ENCODE data around the gene SH3PXD2B.
"Not testable (repeated sequence)": the region's sequence is repeated elsewhere in the genome, so short reads cannot be mapped to it uniquely, and the experiment has no call there.

SH3PXD2B gene

DNA sequence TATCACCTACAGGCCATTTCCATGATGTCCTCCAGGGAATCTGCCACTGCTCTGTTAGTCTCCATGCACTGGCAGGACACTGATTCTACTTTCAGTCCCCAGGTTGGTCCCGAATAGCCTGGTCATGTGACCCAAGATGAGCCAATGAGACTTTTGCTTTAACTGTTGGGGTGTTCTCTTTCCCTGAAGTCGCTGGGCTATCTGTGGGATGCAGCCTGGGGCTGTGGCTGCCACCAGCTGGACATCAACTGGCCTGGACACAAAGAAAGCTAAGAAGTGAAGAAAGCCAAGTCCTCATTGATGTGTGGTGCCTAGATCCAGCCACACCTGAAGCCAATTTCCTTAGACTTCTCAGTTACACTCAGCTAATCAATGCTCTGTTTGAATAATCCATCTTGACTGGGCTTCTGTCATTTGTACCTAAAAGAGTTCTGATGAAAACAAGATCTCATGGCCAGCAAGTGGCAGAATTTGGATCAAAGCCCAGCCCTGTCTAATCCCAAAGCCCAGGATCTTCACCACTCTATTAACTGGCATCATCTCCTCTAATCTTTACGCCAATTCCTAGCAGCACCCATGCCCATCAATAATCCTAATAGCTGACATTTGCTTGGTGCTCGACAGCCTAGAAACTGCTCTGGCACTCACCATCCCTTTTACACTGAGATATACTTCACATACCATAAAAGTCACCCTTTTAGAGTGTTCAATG is 37.0 kb downstream of the SH3PXD2B start:
- no peak for DNase-seq

DNA sequence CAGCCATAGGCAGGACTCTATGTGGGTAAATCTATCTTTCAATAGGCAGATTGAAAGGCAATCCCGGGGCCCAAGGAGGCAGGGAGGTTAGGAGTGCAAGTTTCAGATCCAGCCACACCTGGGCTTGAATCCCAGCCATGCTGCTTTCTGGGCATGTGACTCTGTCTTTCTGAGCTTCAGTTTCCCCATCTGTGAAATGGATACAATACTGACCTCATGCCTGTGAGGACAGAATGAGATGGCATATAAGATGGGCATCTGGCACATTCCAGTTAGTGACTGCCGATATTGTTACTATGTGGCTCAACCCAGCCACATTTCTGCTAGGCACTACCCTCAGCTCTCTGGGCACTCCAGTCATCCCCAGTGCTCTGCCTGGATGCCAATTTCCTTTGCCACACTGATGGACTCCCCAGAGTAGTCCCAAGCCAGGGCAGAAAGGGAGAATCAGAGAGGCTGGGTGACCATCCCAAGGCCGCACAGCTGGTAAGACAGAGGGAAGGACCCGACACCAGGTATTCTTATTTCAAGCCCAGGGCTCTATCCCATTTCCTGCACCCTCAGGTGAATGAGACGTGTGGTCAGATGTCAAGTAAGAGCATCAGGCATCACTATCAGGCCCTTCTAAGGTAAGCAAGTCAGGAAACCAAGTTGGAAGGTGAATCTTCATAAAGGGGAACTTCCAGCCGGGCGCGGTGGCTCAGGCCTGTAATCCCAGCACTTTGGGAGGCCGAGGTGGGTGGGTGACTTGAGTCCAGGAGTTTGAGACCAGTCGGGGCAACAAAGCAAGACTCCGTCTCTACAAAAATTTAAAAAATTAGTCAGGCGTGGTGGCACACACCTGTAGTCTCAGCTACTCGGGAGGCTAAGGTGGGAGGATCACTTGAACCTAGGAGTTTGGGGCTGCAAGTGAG is 38.7 kb downstream of the SH3PXD2B start:
- DNase-seq: no peak

DNA sequence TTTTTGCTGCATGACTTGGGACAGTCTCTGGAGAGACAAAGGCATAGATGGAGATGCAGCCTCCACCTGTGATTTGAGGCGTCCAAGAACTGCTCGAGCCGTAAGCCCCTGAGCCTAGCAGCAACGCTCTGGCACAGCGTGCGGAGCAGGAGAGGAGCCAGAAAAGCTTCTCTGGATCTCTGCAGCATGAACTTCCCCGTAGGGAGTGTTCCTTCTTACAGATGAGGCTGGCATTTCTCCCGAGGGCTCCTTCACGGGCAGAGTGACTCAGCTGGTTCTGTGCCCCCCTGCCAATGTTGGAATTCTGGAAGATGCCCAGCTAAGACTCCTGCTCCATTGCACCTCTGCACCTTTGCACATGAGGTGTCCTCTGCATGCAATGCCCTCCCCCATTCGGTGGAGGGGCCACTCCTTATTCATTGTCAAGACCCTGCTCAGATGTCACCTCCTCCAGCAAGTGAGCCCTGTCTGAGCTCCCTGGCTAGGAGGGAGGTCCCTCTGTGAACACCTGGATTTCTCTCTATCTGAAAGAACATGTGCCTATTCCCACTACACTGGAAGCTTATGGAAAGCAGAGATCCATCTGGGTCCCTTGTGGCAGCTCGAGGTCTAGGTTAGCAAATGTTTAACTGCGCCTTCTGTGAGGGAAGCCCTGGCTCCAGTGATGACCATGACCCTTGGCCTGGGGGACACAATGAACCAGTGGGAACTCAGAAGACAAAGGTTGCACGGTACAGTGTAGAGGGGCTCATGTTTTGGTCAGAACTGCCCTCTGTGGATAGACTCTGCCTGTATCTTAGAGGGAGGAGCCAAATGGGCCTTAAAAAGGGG is 39.6 kb downstream of the SH3PXD2B start:
- DNase-seq: no peak

DNA sequence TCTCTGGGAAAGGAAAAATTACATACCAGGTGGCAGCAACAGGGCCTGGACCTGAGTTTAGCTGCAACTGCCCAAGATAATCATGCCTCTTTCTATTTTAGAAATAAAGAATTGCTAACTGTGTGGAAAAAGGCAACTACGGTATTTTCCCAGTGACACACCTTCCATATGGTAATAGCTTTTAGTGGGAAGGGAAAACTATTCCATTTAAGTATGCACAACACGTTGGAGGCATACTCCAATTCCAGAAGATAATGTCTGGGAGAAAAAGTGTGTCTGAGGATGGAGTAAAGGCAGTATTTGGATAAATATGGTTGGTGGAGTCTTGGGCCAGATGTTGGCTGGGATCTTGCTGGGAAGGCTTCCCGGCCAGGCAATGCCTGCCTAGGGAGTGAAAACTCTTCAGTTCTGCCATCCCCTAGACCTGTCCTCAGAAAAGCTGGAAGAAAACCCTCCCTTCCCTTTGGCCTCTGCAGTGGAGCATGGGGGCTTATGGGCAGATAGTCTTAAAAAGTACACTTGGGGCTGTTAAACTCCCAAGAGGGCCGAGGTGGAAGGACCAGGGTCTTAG is 40.6 kb downstream of the SH3PXD2B start:
- DNase-seq: no peak

DNA sequence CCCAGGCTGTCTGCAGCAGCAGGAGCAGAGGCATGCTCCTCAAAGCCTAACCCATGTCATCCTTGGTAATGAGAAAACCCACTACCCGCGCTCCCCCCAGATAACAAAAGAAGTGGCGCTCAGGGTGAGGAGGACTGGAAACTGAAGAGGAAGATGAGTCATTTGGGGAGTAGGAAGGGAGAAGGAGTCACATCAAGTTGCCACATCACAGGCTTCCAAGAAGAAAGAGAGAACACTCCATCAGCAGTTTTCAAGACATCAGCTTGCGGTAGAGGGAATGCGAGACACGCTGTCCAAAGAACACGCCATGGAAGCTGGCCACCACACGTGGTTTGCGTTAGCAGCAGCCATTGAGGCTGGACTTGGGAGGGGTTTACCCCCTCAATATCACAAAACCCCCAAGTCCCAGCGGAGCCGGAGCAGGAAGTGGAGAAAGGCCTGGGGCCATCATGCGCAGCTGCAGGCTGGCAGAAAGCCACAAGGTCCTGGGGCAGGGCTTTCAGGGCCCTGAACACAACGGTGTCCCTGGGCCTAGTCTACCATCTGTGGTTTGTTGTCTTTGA is 41.5 kb downstream of the SH3PXD2B start:
- no peak for DNase-seq

DNA sequence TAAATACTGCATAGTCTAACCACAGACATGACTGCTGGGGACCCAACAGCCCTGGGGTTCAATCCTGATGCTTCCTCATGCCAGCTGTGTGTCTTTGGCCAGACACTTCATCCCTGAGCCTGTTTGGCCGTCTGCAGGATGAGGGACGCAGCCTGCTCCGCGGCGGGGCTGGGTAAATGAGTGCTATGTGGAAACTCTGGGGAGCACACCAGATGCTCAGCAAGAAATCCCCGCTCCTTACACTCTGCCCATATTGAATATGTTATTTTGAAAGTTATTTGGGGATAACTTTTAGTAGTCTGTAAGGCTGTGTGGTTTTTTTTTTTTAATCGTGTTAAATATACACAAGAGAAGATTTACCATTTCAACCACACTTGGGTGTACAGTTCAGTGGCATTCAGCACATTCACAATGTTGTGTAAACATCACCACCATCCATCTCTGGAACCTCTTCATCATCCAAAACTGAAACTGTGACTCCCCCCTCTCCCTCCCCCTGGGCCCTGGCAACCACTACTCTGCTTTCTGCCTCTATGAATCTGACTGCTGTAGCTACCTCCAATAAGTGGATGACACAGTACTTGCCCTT is 42.7 kb downstream of the SH3PXD2B start:
- DNase-seq: no peak

DNA sequence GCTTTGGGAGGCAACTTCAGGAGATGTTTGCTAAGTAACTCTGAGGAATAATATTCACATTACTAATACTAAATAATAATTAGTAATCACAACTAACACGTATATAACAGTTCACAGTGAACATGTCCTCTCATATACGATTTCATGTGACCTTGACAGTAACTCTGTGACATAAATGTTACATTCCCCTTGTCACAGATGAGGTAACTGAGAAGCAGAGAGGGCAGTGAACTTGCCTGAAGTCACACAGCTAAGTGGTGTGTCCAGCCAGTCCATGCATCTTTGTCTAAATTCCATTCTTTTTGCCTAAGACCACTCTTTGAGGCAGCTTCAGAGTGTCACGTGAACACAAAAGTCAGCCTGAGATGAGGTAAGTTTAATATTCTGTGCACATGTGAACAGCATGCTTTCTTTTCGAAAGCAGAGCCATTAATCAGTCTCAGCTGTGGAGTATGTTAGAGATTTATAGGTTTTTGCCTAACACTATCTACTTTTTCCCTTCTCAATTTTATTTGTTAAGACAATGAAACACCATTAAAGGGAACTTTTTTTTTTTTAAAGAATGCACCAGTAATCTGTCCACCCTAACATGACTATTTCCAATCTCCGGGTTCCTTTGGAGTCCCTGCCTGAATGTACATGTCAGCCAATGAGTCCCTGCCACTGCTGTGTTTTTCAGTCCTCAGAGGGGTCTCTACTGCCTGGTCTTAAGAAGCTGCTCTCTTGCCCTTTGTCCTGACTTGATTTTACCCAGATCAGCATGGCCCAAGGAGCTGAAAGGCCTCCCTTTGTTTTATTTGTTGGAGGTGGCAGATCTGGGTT is 43.5 kb downstream of the SH3PXD2B start:
- DNase-seq: no peak

DNA sequence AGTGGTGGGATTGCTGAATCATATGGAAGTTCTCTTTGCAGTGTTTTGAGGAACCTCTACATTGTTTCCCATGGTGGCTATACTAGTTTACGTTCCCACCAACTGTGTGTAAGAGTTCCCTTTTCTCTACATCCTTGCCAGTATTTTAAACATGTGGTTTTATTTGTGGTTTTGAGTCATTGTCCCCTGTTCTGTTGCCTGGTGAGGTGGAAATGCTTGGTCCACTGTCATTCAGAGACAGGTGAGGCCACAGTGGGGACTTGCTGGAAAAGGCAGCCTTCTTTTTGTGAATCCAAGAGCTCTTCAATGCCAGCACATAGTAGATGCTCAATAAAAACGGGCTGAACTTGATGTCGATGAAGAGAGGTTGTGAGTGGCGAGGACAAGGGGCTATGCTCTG is 44.2 kb downstream of the SH3PXD2B start:
- DNase-seq: no peak

DNA sequence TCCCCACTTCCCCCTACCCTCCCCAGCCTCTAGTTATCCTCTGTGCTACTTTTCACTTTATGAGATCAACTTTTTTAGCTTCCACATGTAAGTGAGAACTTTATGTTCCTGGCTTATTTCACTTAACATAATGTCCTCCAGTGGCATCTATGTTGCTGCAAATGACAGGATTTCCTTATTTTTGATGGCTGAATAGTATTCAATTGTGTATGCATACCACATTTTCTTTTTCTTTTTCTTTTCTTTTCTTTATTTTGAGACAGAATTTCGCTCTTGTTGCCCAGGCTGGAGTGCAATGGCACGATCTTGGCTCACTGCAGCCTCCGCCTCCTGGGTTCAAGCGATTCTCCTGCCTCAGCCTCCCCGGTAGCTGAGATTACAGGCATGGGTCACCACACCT is 44.8 kb downstream of the SH3PXD2B start:
- DNase-seq: not testable (repeated sequence)

DNA sequence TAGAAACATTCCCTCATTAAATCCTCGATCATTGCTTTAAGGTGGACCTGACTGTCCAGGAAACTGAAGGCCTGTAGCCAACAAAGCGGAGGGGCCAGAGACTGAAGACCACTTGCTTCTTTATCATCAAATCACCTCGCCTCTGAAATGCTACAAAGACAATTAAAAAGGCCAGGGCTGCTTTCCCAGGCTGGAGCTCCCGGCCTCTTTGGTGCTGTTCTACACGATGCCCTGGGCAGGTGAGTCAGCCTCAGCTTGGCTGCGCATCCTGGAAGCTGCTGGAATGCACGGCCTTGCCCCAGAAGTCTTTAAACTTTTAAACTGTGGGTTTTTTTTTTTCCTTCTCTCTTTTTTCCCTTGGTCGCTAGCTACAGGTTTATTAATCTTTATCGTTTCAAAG is 46.5 kb downstream of the SH3PXD2B start:
- no peak for DNase-seq

DNA sequence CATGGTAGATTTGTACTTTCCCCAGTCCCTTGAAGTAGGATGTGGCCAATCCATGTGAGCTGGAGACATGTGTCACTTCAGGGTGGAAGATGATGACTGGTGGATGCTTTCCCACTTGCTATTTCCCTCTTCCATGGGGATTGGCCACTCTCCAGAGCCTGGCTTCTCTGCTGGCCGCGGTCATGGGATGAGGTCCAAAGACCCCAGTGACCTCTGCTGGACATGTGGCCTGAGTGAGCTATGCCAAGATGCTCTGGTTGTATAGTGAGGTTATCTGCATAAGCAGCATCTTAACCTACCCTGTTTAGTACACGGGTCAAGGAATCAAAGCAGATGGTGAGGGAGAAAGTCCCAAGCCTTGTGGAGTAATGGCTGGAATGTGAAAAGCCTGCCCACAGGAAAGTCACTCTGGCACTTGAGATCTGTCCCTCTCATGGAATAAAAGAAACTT is 47.1 kb downstream of the SH3PXD2B start:
- no peak for DNase-seq

DNA sequence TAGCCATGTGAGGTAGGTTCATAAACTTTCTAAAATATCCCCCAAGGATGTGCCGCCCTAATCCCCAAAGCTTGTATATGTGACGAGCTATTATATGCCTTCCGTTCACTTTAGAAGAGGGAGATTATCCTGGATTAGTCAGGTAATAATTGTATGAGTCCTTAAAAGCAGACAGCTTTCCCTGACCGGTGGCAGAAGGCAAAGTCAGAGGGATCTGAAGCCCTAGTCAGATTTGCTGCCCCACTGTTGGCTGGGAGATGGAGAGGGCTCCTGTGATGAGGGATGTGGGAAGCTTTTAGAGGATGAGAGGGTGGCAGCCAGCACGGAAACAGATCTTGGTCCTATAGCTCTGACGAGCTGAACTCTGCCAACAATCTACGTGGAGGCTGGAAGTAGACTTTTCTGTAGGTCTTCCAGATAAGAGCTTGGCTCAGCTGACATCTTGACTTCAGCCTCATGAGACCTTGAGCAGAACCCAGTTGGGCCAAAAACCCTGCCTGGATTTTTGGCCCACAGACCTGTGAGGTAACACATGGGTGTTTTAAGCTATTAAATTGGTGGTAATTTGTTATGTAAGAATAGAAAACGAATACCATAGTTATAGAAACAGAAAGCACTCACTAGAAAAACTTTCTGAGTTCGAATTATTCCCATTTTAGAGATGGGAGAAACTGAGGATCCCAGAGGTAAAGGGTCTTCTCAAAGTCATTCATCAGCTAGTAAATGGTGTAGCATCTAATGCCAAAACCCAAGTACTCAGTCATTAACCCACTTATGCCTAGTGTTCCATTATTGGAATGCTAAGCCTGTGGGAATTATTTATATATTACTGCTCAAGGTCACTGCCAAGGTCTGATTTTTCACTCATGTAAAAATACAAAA is 48.9 kb downstream of the SH3PXD2B start:
- no peak for DNase-seq

DNA sequence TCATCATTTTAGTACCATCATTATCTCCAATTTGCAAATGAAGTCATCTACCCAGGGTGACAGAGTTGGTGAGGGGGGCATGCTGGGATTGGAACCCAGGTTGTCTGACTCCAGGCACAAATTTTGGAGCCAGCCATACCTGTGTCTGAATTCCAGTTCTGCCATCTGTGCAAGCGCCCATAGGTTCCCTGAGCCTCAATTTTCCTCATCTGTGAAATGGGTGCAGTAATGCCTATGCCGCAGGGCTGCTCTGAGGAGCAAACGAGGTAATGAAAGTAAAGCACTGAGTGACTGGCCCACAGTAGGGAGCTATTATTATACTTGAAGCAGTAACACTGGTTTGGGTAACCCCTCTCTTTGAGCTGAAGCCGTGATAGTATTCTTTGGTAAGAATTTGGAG is 49.6 kb downstream of the SH3PXD2B start:
- no peak for DNase-seq

DNA sequence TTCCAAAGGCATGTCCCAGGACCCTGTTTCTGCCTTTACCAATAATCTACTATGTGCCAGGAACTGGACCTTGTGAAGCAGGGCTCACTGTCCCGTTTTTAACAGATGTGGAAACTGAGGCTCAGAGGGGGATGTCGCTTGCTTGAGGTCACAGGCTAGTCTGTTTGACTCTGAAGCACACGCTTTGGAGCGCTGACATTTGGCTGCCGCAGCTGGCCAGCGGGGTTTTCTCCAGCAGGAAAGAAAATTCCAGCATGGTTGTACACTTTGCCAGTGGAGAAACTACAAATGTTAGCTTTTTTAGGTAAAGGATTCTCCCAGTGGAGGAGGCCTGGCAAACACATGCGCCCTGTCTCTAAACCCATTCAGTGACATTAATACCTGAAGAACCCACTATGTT is 50.5 kb downstream of the SH3PXD2B start:
- DNase-seq: no peak

DNA sequence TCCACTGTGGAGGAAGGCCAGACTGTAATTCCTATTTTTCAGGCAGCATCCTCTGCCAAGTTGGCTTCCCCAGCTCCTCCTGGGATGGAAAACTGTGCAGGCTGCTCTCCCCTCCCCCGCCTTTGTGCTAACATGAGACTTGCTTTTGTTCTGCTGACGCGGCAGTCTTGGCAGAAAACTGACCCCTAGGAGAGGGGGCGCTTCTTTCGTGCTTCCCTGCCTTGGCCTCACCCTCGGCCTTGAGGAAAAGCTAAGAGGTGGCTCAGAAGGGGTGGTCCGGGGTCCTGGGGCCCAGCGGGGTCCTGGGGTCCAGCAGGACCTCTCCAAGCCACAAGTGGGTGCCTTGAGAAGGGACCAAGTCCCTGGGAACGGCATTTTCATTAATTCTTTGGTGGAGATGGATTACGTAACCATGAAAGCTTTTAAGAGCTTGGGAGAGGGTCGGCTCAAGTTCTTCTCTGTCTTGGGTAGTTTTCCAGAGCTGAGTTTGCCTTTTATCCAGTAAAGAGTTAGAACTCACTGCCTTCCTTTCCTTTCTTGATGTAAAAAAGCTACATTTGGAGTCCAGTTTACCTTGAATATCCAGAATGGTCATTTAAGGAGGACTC is 51.0 kb downstream of the SH3PXD2B start:
- no peak for DNase-seq

DNA sequence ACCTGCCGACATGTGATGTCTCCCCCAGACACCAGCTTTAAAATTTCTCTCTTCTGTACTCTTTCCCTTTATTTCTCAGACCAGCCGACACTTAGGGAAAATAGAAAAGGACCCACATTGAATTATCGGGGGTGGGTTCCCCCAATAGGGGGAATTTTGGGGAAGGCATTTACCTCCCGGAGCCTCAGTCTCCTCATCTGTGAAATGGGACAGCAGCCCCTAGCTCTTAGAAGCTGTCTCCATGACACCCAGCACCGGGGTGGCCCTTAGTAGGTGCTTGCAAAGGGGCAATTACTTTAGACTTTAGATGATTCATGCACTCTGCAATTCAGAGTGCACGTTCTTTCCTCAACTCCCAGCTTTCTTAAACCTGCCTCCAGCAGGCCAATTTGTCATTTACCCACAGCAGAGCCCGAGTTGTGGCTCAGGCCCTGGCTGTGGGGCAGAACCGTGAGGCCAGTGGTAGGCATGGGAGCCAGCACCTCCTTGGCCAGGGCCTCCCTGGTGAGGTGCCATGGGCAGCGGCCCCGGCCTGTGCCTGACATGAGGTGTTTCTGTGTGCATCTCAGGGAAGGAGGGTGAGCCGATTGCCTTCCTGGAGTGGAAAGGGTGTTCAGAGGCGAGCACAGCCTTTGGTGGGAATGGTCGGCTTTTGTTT is 51.7 kb downstream of the SH3PXD2B start:
- no peak for DNase-seq

DNA sequence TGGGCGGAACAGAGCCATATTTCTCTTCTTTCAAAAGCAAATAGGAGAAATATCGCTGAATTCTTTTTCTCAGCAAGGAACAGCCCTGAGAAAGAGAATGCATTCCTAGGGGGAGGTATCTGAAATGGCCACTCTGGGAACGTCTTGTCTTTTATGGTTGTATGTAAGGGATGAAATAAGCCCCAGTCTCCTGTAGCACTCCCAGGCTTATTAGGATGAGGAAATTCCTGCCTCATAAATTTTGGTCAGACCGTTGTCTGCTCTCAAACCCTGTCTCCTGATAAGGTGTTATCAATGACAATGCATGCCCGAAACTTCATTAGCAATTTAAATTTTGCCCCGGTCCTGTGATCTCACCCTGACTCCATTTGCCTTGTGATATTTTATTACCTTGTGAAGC is 52.3 kb downstream of the SH3PXD2B start:
- DNase-seq: not testable (repeated sequence)

DNA sequence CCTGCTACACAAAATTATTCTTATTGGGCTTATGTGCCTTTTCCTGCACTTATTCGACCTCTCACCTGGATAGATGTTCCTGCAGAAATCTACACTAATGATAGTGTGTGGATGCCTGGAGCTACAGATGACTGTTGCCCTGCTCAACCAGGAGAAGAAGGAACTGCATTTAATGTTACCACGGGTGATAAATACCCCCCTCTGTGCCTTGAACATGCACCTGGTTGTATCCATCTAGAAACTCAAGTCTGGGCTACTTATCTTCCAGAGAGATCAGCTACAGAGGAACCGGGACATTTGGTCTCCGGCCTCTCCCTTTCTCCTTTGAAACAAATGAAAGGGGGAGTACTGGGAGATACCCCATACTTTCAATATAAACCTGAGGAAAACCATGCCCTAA is 54.5 kb downstream of the SH3PXD2B start:
- DNase-seq: no peak

DNA sequence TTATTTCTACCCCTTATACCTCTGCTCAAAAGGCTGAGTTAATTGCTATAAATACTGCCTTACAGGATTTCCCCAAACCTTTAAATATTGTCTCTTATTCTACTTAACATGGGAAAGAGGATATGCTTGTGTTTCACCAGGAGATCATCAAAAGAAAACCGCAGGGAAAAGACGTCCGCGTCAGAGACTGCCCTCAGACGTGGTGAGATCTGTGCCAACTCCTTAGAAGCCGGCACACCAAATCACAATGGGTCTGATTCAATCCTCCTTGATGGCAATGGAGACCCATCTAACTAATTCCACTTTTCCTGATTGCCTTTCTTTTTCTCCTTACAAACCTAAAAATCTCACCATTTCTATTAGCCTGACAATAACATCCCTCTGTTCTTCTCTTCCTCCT is 55.0 kb downstream of the SH3PXD2B start:
- DNase-seq: no peak

Measured in NCI-H526 treated with DMSO at 0.1 percent for 48 hours (cell line).